PC-9 (cell line): Measurements from ENCODE around the gene KCNJ2.

Source experiments
- CTCF ChIP-seq: fragments of 200-600 bp; sonication (generic); conservative IDR thresholded peaks from 2 replicates; pipeline ENCODE4 v1.6.1; 2017; ENCODE audit warnings: mixed run types, antibody characterized with exemption, mild to moderate bottlenecking, moderate library complexity
- EZH2 ChIP-seq: fragments of 200-600 bp; sonication (generic); IDR thresholded peaks from 2 replicates; pipeline ENCODE4 v1.8.0; 2017; ENCODE audit warnings: antibody characterized with exemption, low read depth

- TF ChIP-seq CTCF, result no peak
- TF ChIP-seq EZH2, result no peak
Measured at GRCh38 chr17:70134042-70134441, 35.3 kb upstream of the KCNJ2 start.
